SIG-M5 (cell line): Measurements from ENCODE around the gene MPO.

ENCODE experiments used
- DNase-seq: peaks from one replicate; lab custom pipeline; 2025; lab: John Stamatoyannopoulos, UW

The MPO gene

DNA sequence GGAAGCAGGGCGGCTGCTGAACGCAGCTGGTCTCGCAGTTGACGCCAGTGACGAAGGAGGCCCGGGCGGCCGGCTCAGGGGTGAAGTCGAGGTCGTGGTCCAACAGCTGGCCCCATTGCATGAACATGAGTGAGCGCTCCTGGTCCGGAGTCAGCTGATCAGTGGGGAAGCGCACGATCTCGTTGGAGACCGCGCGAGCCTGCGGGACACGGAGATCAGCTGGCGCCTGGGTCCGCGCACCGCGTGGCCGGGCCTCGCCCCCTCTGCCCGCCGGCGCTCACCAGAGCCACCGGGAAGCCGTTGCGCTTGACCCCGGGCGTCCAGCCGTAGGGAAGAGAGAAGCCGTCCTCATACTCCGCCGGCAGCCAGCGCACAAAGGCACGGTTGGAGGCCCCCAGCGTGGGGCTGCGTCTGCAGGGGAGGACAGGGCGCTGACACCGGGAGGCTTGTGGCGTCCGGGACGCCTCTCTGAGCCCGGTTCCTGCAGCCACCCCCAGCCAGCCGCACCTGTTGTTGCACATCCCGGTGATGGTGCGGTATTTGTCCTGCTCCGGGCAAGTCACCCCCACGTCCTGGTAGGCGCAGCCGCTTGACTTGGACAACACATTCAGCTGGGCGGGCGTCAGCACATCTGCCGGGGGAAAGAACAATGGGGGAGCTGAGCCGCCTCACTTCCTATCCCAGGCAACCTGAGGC is 1.6 kb downstream of the MPO start:
- no peak for DNase-seq

DNA sequence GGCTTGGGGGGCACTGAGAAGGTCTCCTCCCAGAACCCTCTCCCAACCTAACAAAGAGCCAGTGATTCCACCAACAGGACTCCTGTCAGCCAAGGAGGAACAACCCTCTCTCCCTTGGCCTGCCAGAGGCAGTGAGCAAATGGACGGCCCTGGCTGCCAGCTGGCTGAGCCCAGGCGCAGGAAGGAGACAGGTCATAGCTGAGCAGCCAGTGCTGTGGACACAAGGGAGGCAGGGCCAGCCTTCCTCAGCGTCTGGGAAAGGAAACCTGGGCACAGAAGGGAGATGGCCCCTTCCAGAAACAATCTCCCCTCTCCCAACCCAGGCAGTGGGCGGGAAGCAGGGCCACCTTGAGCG is 2.1 kb downstream of the MPO start:
- no peak for DNase-seq

DNA sequence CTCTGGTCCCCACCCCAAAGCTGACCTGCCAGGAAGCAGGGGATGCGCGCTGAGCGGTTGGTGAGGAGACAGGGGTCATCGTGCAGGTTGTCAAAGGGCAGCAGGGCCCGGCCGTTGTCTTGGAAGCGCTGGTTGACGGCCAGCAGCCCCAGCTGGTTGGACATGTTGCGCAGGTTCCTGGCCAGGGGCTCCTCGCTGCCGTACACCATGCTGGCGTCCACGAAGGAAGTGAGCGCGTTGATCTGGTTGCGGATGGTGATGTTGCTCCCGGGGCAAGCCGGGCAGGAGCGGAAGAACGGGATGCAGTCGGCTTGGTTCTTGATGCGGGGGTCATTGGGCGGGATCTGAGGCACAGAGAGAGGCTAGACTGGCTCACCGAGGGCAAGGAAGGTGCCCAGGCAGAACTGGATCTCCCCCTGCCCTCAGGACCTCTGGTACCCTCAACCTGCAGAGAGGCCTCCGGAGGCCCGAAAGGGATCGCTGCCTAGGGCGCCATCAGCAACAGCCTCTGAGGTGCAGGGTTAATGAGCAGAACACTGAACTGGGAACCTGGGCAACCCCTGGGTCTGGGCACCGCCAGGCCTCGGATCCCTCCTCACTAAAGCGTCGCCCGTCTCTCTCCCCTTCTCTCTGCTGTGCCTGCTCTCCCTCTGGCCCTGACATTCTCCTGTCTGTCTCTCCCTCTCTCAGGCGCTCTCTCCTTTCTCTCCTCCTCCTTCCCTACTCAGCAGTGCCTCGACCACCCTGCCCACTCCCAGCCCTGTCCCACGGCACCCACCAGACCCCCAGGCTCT is 2.7 kb downstream of the MPO start:
- no peak for DNase-seq

DNA sequence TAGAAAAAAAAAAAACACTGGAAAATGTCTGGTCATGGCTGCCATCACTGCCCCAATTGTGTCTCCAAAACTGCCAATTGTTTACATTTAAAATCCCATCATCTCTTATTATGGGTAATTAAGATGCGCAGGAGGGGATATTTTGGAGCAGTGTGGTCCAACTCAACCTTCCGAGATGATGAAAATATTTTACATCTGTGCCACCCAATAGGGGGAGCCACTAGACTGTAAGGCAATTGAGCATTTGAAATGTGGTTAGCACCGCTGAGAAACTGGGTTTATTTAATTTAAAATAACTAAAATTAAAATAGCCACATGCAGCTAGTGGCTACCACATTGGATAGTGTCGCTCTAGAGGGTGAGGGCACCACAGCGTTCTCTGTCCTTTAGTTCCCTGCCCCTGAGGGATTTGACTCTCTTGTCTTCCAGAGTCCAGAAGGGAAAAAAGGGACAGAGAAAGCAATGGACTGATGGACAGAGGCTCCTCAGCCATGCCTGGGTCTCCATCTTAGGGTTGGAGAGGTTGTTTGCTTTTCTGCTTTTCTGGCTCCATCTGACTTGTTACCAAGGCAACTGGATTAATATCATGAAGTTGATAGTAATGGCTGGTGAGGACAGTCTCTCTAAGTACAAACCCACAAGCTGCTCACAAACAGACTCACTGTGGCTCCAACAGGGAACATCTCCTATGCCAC is 3.5 kb downstream of the MPO start:
- no peak for DNase-seq

DNA sequence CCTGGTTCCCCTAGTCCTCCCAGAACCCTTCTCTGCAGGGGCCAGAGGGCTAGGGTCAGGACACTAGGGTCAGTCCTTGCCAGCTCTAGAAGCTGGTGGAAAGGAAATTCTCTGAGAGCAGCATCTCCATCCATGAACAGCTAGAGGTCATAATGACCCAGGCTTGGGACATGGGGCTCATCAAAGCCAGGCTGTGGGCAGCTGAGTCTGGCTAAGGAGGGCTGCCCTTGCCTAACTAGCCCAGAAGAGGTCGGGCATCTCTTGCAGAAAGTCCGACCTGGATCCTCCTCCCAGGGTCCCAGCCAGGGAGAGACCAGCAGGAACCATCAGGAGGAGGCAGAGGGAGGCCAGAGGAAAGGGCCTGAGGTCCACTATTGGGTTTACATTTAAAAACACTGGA is 4.3 kb downstream of the MPO start:
- no peak for DNase-seq

DNA sequence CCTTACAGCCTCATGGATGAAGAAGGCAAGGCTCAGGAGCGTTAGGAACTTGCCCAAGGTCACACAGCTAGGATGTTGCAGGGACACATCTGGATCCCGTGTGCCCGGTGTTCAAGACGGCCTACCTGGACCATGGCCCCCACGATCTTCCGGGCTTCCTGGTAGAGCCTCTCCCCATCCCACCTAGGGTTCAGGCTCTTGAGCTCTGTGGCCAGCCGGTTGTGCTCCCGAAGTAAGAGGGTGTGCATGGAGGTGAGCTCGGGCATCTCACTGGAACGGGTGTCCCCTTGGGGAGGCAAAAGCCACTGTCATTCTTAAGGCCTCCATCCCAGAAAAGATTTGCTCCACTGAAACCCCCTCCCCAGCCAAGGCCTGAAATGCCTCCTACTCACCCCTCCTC is 5.3 kb downstream of the MPO start:
- no peak for DNase-seq

DNA sequence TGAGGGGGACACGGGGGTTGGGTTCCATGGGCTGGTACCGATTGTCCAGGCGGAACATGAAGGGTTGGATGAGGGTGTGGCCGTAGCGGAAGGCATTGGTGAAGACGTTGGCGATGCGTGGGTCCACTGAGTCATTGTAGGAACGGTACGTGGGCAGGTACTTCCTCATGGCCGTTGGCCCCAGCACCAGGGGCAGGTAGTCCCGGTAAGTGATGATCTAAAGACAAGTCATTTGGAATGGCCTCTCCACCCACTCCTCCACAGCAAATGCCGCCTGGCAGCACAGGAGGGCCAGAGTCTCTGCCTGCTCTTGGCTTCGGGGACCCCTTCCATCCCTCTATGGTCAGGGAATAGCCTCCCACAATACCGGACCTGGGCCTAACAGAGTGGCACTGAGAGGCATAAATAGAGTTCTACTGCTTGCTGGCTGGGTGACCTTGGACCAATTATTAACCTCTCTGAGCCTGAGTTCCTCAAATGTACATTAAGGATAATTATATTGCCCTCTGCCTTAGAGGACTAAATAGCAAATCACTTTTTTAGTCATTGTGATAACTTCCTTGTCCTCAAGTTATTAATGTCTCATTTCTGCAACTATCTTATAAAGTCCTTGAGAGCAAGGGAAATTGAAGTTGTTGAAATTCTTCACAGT is 7.2 kb downstream of the MPO start:
- DNase-seq, result no peak

DNA sequence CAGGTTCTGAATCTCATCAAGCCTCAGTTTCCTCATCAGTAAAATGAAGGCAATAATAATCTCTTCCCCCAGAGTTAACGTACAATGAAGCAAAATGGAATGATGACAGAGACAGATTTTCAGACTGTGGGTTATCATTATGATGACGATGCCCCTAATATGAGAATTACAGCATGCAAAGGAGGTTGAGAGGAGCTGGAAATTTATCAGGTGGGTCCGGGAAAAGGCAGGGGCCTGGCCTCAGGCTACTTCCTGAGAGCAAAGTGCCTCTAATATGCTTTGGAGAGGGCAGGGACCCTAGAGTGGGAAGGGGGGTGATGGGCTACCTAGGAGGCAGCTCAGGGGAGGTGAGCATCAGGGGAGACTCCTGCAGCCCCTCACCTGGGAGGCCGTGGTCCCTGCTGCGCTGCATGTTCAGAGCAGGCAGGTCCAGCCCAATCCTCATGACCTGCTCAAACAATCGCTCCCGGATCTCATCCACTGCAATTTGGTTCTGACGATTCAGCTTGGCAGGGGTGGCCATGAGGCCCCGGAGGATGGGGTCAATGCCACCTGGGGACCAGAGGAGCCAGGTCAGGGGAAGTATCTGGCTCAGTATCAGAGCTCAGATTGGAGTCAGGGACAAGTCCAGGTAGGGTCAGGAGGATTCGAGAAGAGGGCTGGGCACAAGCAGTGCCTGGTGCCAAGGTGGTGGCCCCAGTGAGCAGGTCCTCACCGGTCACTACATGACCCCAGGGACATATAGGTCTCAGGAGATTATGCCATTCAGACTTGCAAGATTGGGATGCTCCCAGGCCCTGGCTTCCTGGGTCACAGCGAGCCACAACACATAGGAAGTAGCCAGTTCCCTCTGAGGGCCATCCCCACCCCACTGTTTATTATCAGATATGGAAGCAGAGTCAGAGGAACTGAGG is 8.1 kb downstream of the MPO start:
- no peak for DNase-seq

DNA sequence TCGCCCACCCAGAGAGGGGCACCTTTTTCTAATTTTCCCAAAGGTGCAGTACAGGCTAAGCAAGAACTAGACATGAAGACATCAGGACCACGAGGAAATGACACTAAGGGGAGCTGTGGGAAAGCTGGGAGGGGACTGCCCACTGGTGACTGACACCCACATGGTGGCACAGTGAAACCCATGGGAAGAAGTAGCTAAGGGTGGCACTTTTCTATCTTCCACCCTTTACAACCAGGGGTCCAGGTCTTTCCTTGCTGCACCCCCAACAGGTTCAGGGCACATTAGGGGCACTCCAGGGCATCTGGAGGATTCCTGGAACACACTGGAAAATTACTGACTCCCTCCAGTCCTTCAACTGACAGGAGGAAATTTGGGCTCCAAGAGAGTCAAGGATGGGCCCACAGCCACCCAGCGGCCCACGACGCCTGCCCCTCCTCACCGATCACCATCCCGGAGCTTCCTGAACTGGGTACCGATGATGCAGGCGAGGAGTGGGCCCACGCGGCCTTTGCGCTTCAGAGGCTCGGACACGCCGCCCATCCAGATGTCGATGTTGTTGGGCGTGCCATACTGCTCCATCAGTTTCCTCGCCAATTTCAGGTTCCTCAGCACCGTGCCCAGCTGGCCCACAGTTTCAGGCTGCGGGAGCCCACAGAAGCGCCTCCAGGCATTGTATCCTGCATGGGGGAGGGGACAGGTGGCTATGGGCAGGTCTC is 9.4 kb downstream of the MPO start:
- no peak for DNase-seq

DNA sequence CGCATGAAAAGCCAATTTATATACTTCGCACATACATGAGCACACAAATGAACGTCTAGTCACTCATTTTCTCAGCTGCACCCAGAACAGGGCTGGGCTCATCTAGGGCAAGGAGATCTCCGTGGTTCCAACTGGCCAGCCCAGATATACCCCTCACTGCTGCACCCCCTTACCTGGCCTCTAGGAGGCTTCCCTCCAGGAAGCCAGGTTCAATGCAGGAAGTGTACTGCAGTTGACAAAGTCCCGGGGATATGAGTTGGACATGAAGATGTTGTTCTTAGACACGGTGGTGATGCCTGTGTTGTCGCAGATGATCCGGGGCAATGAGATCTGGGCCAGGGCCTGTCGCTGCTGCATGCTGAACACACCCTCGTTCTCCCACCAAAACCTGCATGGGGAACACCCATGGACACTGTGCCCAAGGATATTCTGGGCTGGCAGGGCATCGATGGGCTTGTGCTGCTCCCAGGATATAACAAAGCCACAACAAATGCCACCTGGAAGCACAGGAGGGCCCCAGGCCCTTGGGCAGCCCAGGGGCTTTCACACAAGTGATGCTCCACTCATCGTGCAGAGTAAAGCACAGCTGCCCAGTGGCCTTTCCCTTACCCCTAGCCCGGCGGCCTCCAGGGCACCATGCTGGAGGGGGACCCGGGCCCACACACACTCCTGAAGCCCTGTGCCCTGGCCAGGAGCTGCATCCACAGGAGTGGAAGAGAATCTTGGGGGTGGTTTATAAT is 10.1 kb downstream of the MPO start:
- no peak for DNase-seq

DNA sequence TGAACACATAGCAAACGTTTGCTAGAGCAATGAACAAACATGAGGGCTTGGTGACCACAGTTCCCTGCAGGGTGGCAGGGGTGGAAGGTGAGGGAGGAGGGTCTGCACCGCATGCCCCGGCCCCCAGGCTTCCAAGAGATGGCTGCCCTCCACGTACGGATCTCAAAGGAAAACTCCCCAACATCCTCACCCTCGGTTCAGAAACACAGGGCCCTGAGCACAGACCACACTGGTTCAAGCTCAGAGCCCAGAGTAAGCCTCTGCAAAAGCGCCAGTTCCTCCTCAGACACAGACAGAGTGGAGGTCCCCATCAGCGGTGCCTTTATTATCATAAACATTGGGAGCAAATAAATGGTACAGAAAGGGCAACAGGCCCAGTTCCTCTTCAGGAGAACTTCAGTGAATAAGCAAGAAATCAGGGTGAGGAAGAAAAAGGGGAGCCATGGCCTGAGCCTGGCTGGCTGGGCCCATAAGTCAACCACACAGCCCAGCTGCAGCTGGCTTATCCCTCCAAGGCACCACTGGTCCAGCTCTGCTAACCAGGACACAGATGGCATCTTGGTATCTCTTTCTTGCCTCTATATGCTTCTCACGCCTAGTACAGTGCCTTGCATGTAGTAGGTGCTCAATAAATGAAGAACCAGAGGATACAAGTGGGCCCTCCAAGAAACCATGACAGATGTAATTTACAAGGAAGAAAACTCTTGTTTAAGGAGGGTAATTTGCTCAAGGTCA is 11.0 kb downstream of the MPO start:
- DNase-seq, result no peak

DNA sequence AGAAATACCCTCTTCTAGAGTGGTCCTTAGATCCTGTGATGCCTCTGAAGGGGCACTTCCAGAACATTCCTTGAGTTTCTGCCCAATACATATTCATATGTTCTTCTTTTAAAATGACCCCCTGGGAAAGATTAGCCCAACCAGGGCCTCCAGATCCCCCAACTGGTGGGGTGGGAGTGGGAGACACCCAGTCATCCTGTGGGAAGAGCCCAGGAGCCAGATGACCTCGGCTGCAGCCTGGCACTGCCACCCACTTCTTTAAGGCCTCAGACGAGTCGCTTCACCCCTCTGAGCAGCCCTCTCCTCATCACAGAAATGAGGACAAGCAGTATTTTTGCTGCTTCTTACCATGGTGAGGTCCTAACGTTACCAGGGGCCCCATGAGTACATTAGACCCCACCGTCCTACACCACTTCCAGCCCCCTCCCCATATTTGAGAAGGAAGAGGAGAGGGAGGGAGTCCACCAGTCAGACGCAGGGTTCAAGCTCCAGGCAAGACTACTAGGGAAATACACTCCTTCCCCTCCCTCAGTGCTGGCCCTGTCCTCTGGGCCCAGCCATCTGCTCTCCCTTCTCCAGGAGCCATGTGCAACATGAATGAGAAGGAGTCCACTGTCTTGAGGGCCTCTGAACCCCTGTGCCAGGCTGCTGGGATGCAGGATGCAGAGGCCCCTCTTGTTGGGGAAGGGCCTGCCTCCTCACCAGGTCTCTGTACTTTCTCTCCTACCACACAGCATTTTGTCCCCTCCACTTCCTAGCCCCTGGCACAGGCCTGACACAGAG is 11.8 kb downstream of the MPO start:
- no peak for DNase-seq

DNA sequence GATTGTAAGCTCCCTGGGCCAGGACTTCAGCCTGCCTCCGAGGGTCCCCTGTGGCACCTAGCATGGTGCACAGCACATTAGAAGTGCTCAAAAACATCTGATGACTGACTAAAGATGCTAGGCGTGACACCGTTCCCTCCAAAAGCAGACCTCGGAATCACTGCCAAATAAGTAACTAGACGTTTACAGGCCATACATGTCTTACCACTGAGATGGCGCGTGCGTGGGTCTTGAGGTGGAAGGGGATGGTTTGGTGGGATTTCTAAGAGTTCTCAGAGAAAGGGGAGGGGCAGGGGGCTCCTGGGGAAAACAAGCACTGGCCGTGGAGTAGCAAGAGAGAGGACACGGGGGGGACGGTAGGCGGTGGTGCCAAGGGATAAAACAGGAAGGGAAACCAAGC is 12.4 kb downstream of the MPO start:
- no peak for DNase-seq

DNA sequence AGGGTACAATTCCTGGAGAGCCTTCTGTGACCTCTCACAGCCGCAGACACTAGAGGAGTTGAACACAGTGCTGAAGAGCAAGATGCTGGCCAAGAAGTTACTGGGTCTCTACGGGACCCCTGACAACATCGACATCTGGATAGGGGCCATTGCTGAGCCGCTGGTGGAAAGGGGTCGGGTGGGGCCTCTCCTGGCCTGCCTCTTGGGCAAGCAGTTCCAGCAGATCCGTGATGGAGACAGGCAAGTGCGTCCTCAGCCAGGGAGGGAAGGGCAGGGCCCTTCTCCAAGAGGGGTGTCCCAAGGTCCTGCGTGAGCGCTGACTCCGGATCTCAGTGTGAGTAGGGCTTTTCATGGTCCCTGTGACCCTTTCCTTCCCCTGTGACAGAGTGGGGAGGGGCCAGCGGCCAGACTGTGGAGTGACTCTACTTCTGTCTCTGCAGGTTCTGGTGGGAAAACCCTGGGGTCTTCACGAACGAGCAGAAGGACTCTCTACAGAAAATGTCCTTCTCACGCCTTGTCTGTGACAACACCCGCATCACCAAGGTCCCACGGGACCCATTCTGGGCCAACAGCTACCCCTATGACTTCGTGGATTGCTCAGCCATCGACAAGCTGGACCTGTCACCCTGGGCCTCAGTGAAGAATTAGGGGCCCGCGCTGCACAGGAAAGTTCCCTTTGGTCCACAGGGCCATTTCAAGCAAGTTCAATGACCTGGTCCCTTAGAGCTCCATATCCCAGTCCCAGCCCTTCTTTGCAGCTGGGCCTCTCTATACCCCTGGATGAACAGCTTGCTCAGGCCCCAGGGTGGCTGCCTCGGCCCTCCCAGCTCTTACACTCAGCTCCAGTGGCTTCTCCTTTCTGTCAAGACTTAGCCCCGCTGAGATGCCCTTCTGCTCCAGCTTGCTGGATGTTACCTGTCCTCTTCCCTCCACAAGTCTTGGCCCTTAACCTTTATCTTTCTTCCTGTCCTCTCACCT is 13.1 kb downstream of the MPO start:
- no peak for DNase-seq

DNA sequence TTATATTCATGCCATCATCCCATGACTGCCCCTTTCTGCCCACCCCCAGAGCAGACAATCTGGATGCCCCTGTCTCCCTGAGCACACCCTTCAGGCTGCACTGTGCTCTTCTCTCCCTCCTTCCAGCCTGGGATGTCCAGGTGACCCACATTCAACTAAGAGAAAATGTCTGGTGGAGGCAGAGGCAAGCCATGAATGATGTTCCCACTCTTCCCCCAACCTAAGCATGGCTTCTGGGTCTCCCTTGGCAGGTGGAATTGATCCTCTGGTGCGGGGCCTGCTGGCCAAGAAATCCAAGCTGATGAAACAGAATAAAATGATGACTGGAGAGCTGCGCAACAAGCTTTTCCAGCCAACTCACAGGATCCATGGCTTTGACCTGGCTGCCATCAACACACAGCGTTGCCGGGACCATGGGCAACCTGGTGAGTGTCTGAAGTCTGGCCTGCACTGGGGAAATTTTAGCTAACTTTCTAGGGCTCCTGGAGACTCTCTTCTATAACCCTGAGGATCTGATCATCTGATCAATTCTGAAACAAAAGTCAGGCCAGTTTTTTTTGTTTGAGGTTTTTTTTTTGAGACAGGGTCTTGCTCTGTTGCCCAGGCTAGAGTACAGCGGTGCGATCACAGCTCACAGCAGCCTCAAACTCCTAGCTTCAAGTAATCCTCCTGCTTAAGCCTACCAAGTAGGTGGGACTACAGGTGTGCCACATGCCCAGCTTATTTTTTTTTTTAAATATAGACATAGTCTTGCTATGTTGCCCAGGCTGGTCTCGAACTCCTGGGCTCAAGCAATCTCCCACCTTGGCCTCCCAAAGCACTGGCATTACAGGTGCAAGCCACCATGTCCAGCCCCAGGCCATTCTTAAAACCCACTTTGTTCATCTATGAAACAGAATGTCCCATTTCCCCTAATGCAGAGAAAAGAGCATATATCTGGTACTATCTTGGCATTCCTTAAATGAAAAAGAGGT is 14.5 kb downstream of the MPO start:
- no peak for DNase-seq

DNA sequence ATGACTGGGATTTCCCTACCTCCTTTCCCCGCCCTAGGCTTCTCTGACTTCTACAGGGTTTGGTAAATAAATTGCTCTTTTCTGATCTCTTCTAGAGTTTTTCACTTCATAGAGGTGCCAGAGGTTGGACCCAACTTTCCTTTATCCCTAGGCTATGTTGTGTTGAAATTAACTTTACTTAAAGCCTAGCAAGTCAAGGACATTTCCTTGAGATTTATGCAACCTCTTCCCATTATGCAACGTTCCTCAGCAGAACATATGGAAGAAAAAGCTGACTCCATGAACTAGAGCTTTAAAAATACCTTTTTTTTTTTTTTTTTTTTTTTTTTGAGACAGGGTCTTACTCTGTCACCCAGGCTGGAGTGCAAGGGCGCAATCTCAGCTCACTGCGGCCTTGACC is 15.5 kb downstream of the MPO start:
- no peak for DNase-seq
